Esophagus squamous epithelium (tissue), 5 donors: Measurements from ENCODE around the gene INTS1. TPM values are rescaled to one million over a fixed set of nuclear protein-coding genes. Genes with fewer than 3 reads are reported as not detected.

ENCODE experiments used
- DNase-seq: peaks from one replicate; lab custom pipeline; 2025; lab: John Stamatoyannopoulos, UW
- H3K27ac ChIP-seq, 4 donors: fragments of 200-600 bp; sonication (generic); one replicate each; pipeline ENCODE4 v1.5.1; 2016 to 2019; ENCODE audit warnings: mild to moderate bottlenecking in 1 of 4
- H3K27me3 ChIP-seq, 4 donors: fragments of 200-600 bp; sonication (generic); 1 replicate in 3 of 4; 2 replicates in 1 of 4; pipeline versions ENCODE4 v1.5.1 to v1.6.0; 2017 to 2021; ENCODE audit warnings: antibody characterized with exemption in 1 of 4
- H3K36me3 ChIP-seq, 3 donors: fragments of 200-600 bp; sonication (generic); one replicate each; pipeline ENCODE4 v1.5.1; 2016 to 2019
- H3K4me1 ChIP-seq, 3 donors: fragments of 200-600 bp; sonication (generic); one replicate each; pipeline ENCODE4 v1.5.1; 2017 to 2019
- H3K4me3 ChIP-seq, 4 donors: fragments of 200-600 bp; sonication (generic); 1 replicate in 3 of 4; 2 replicates in 1 of 4; pipeline ENCODE4 v1.5.1; 2016 to 2019; ENCODE audit warnings: mild to moderate bottlenecking in 2 of 4, moderate library complexity in 1 of 4
- H3K9me3 ChIP-seq, 3 donors: fragments of 200-600 bp; sonication (generic); one replicate each; pipeline ENCODE4 v1.5.1; 2016 to 2019
- POLR2A ChIP-seq, 4 donors: fragments of 450-650 bp; IDR thresholded peaks; one replicate each; pipeline ENCODE4 v1.6.1; 2017; ENCODE audit warnings: antibody characterized with exemption in 4 of 4, mild to moderate bottlenecking in 4 of 4, moderate library complexity in 3 of 4
- WGBS, 2 donors: methylation state at CpG; one replicate each; pipeline ENCODE4 v1.1.5; 2018; 5-methylcytosine and 5-hydroxymethylcytosine counted together
- intact Hi-C: fragments of 100-400 bp; cut with DNase I; formaldehyde crosslinking; loops from one replicate; pipeline ENCODE4 v1.15.0; 2022
- total RNA-seq, 4 donors: library from RNA; depleted of rRNA; stranded (reverse); fragments of >200 nt; gene quantifications; one replicate each; pipeline ENCODE4 v1.1.0, GENCODE V29; 2016
- TF ChIP-seq, protein P1 (sequence below), 6 experiments: fragments of 450-650 bp in 4 of 6; fragments of 200-600 bp in 2 of 6; sonication (generic) in 2 of 6; IDR thresholded peaks; one replicate each; pipeline ENCODE4 v1.5.1; 2016 to 2019; ENCODE audit warnings: antibody characterized with exemption in 6 of 6, mild to moderate bottlenecking in 4 of 6, moderate library complexity in 4 of 6
- donor health status: DM: yes; HTN: yes; CAD: no.

Gene INTS1
- total RNA-seq, 4 donors from 2014 or later = 27.8 to 45.3 (median 36.6) TPM

DNA sequence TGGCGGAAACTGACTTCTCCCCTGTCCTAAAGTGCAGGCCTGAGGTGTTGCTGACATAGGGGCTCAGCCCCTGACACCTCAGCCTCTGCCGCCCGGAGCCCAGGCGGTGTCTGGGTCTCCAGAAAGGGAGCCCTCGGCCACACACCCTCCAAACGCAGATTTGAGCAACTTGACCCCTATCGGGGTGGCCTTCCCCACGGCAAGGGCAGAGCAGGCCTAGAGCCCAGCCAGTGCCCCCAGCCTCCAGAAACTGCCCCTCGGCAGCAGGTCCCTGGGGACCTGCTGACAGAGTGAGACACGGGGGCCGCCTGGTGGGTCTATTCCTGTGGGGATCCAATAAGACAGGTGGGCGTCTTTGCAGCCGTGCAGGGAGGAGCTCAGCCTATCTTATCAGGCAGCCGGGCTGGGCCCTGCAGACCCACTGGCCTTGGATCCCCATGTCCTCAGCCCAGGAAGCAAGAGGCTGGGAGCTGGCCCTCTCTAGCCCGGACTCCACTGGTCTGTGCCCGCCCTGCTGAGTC lies 40.8 kb upstream of the INTS1 start:
- peak overlapping the region; percentile 23 to 71 (median 58) for H3K27ac ChIP-seq
- WGBS, 2 donors = 100% methylated on average over 2 of the region's 16 CpGs; no CpG with 5 or more reads in 1 of the 2 donors
- intact Hi-C loops = no loop called here
- DNase-seq = no peak
- H3K36me3 ChIP-seq = peaks cover 14 to 97% (median 20%) of the 10 kb centered on the region in 3 donors
- peaks cover 16 to 39% (median 16%) of the 10 kb centered on the region in 3 donors for H3K4me1 ChIP-seq
- H3K4me3 ChIP-seq = no peak overlapping the region
- no peaks in the 10 kb centered on the region for H3K27me3 ChIP-seq
- no peaks in the 10 kb centered on the region for H3K9me3 ChIP-seq
- TF ChIP-seq, protein P1, sequence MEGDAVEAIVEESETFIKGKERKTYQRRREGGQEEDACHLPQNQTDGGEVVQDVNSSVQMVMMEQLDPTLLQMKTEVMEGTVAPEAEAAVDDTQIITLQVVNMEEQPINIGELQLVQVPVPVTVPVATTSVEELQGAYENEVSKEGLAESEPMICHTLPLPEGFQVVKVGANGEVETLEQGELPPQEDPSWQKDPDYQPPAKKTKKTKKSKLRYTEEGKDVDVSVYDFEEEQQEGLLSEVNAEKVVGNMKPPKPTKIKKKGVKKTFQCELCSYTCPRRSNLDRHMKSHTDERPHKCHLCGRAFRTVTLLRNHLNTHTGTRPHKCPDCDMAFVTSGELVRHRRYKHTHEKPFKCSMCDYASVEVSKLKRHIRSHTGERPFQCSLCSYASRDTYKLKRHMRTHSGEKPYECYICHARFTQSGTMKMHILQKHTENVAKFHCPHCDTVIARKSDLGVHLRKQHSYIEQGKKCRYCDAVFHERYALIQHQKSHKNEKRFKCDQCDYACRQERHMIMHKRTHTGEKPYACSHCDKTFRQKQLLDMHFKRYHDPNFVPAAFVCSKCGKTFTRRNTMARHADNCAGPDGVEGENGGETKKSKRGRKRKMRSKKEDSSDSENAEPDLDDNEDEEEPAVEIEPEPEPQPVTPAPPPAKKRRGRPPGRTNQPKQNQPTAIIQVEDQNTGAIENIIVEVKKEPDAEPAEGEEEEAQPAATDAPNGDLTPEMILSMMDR (IDR thresholded peaks at IDR 0.05) = no peak
- no peak for TF ChIP-seq POLR2A (IDR thresholded peaks at IDR 0.05)

DNA sequence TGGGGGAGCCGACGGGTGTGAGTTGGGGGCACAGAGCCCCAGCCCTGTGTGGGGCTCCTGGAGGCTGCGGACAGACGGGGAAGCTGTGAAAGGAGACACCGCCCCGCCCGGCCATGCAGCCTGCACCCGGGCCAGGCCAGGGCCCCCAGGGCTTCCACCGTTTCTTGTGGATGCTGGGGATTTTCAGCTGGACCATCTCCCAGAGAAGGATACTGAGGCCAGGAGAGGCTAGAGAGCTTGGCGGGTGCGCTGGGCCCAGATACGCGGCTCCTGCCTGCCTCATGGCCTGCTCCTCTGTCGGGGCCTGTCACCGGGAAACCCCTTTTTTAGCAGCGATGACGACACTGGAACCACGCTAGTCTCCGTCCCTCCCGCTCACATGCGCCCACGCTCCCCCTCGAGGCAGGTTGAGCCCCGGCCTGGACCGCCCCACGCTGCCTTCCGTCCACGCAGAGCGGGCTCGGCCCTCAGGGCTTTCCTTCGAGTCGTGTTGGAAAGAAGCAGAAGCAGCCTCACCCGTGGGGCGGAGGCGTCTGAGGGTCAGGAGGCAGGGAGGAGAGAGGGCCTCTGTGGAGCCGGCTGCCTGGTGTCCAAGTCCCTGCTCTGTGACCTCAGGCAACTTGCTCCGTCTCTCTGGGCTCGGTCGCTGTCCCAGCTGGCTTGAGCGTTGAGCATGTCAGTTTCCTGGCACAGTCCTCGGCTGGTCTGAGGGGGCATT lies 40.1 kb upstream of the INTS1 start:
- peaks cover 16 to 39% (median 16%) of the 10 kb centered on the region in 3 donors for H3K4me1 ChIP-seq
- H3K9me3 ChIP-seq = no peaks in the 10 kb centered on the region
- TF ChIP-seq, protein P1 (IDR thresholded peaks at IDR 0.05) = no peak
- TF ChIP-seq POLR2A (IDR thresholded peaks at IDR 0.05) = no peak
- intact Hi-C loops = no loop called here
- H3K27me3 ChIP-seq = no peaks in the 10 kb centered on the region
- no peak overlapping the region for H3K4me3 ChIP-seq
- H3K27ac ChIP-seq = peak overlapping the region; percentile 44 to 71 (median 58)
- DNase-seq = no peak
- H3K36me3 ChIP-seq = peaks cover 20 to 97% (median 26%) of the 10 kb centered on the region in 3 donors
- 46 to 88% methylated on average over 5 to 11 of the region's 41 CpGs for WGBS, 2 donors

DNA sequence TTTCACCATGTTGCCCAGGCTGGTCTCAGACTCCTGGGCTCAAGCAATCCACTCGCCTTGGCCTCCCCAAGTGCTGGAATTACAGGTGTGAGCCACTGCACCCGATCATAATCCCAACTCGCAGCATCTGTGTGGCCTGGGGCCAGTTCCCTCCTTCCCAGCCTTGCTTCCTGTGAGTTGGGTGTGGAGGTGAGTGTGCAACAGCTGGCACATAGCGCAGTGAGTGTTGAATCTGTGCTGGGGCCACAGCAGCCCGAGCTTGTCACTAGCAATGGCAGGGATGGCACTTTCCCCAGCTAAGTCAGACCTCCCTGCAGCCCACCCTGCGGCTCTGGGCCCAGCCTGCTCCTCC lies 39.6 kb upstream of the INTS1 start:
- no peak overlapping the region for H3K4me3 ChIP-seq
- DNase-seq = no peak
- TF ChIP-seq, protein P1 (IDR thresholded peaks at IDR 0.05) = no peak
- H3K36me3 ChIP-seq = peaks cover 24 to 97% (median 27%) of the 10 kb centered on the region in 3 donors
- peak overlapping the region; percentile 44 to 71 (median 58) for H3K27ac ChIP-seq
- no peaks in the 10 kb centered on the region for H3K9me3 ChIP-seq
- 26 to 35% methylated on average over 3 of the region's 6 CpGs for WGBS, 2 donors
- H3K27me3 ChIP-seq = no peaks in the 10 kb centered on the region
- H3K4me1 ChIP-seq = peaks cover 16 to 42% (median 16%) of the 10 kb centered on the region in 3 donors
- intact Hi-C loops = no loop called here

DNA sequence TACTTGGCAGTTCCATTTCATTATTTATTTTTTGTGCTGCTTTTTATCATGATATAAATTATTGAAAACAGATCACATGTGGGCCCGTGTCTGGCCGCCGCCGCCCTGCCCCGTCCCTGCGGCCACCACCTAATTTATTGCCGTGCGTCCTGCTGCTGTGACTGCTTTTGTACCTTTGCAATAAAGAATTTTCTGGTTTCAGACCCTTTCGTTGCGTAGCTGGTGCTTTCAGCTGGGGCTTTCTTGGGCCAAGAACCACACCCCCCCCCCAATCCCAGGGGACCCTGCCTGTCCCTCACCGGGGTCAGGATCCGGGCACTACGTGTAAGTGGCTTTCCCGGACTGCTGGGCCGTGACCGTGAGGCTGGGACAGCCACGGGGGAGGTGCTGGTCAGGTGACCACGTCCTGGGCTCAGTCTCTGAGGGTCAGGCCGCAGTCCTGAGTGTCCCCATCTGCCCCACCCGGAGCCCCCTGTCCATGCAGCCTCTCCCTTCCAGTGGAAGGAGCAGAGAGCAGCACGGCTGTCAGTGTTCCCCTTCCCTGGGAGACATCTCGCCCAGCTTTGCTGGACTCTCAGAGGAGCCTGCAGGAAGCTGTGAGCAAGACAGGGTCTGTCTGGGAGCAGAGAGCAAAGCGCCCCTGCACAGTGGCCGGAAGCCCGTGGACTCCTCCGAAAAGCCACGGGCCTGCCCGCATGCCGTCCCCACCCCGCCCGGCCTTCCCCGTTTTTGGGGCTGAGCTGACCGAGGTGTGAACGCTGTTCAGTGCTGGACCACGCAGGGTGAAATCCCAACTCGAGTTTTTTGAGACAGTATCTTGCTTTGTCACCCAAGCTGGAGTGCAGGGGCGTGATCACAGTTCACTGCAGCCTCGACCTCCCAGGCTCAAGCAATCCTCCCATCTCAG lies 38.9 kb upstream of the INTS1 start:
- no peak for DNase-seq
- peaks cover 24 to 97% (median 27%) of the 10 kb centered on the region in 3 donors for H3K36me3 ChIP-seq
- WGBS, 2 donors = 82 to 89% methylated on average over 12 to 16 of the region's 38 CpGs
- intact Hi-C loops = no loop called here
- peak overlapping the region; percentile 16 to 71 (median 58) for H3K27ac ChIP-seq
- H3K27me3 ChIP-seq = no peaks in the 10 kb centered on the region
- H3K4me1 ChIP-seq = peaks cover 21 to 49% (median 21%) of the 10 kb centered on the region in 3 donors
- H3K9me3 ChIP-seq = no peaks in the 10 kb centered on the region
- no peak overlapping the region for H3K4me3 ChIP-seq
- no peak for TF ChIP-seq POLR2A (IDR thresholded peaks at IDR 0.05)
- TF ChIP-seq, protein P1 (IDR thresholded peaks at IDR 0.05) = no peak
